Tibial artery (tissue), 4 donors: ENCODE data around the gene FOXO6.

Experiments used
- DNase-seq, 2 donors: peaks; one replicate each; pipeline ENCODE4 v3.0.0-alpha.2; 2019
- H3K27ac ChIP-seq, 2 donors: fragments of 200-600 bp; sonication (generic) in 1 of 2; 1 replicate in 1 of 2; 2 replicates in 1 of 2; pipeline ENCODE4 v1.5.1; 2018 to 2019; ENCODE audit warnings: mild to moderate bottlenecking in 1 of 2
- H3K27me3 ChIP-seq, 2 donors: fragments of 200-600 bp; sonication (generic) in 1 of 2; one replicate each; pipeline versions ENCODE4 v1.5.1 to v1.6.0; 2016 to 2019
- H3K36me3 ChIP-seq, 3 donors: fragments of 200-600 bp; sonication (generic) in 2 of 3; one replicate each; pipeline ENCODE4 v1.5.1; 2016 to 2019; ENCODE audit warnings: mild to moderate bottlenecking in 2 of 3
- H3K4me1 ChIP-seq, 4 donors: fragments of 200-600 bp; sonication (generic) in 2 of 4; 1 replicate in 3 of 4; 2 replicates in 1 of 4; pipeline ENCODE4 v1.5.1; 2016 to 2019
- H3K4me3 ChIP-seq, 2 donors: fragments of 200-600 bp; sonication (generic) in 1 of 2; 1 replicate in 1 of 2; 2 replicates in 1 of 2; pipeline ENCODE4 v1.5.1; 2018 to 2019; ENCODE audit warnings: mild to moderate bottlenecking in 2 of 2
- H3K9me3 ChIP-seq, 3 donors: fragments of 200-600 bp; sonication (generic) in 1 of 3; one replicate each; pipeline ENCODE4 v1.5.1; 2016 to 2019
- intact Hi-C: fragments of 100-400 bp; cut with DNase I; formaldehyde crosslinking; loops from one replicate; pipeline ENCODE4 v1.15.0; 2023; ENCODE audit warnings: low total_unique reads
- TF ChIP-seq, protein P1 (sequence below), 2 experiments: fragments of 200-600 bp in 1 of 2; fragments of 450-650 bp in 1 of 2; IDR thresholded peaks; one replicate each; pipeline ENCODE4 v1.5.1; 2017 to 2019; ENCODE audit warnings: antibody characterized with exemption in 2 of 2, mild to moderate bottlenecking in 1 of 2, moderate library complexity in 1 of 2

FOXO6 gene

DNA sequence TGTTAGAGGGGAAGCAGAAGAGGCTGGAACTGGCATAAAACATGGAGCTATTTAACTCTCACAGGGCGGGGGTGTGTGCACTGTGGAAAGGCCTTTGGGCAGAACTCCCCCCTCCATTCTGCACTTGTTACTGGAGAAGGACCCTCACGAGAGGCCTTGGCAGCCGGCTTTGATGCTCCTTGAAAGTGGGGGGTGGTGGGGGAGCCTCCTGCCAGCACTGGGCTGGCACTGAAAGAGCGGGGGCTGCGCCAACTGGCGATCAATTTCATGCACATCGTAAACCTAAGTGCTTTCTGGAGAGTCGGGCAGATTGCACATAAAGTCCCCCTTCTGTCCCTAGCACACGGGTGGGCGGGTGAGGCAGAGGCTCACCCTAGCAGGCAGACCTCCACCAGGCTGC is 28.9 kb downstream of the FOXO6 start:
- H3K4me3 ChIP-seq: no peak overlapping the region
- H3K4me1 ChIP-seq: peaks cover 0 to 28% (median 17%) of the 10 kb centered on the region in 4 donors
- H3K9me3 ChIP-seq: no peaks in the 10 kb centered on the region
- intact Hi-C loops: no loop called here
- no peak overlapping the region for H3K27ac ChIP-seq
- TF ChIP-seq, protein P1, sequence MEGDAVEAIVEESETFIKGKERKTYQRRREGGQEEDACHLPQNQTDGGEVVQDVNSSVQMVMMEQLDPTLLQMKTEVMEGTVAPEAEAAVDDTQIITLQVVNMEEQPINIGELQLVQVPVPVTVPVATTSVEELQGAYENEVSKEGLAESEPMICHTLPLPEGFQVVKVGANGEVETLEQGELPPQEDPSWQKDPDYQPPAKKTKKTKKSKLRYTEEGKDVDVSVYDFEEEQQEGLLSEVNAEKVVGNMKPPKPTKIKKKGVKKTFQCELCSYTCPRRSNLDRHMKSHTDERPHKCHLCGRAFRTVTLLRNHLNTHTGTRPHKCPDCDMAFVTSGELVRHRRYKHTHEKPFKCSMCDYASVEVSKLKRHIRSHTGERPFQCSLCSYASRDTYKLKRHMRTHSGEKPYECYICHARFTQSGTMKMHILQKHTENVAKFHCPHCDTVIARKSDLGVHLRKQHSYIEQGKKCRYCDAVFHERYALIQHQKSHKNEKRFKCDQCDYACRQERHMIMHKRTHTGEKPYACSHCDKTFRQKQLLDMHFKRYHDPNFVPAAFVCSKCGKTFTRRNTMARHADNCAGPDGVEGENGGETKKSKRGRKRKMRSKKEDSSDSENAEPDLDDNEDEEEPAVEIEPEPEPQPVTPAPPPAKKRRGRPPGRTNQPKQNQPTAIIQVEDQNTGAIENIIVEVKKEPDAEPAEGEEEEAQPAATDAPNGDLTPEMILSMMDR (IDR thresholded peaks at IDR 0.05): no peak
- peaks cover 0 to 12% of the 10 kb centered on the region in 2 donors for H3K27me3 ChIP-seq
- H3K36me3 ChIP-seq: no peaks in the 10 kb centered on the region
- no peak for DNase-seq

- Histone ChIP-seq H3K27ac (no peak overlapping the region), H3K36me3 (no peaks in the 10 kb centered on the region), H3K27me3 (peaks cover 0 to 12% of the 10 kb centered on the region in 2 donors), H3K9me3 (no peaks in the 10 kb centered on the region), H3K4me3 (no peak overlapping the region), H3K4me1 (peaks cover 0 to 24% (median 17%) of the 10 kb centered on the region in 4 donors)
- TF ChIP-seq, protein P1 (IDR thresholded peaks at IDR 0.05): no peak
- no peak for DNase-seq
- intact Hi-C loops: no loop called here
Observed at GRCh38 chr1:41390573-41390972, 29.3 kb downstream of the FOXO6 start.

DNA sequence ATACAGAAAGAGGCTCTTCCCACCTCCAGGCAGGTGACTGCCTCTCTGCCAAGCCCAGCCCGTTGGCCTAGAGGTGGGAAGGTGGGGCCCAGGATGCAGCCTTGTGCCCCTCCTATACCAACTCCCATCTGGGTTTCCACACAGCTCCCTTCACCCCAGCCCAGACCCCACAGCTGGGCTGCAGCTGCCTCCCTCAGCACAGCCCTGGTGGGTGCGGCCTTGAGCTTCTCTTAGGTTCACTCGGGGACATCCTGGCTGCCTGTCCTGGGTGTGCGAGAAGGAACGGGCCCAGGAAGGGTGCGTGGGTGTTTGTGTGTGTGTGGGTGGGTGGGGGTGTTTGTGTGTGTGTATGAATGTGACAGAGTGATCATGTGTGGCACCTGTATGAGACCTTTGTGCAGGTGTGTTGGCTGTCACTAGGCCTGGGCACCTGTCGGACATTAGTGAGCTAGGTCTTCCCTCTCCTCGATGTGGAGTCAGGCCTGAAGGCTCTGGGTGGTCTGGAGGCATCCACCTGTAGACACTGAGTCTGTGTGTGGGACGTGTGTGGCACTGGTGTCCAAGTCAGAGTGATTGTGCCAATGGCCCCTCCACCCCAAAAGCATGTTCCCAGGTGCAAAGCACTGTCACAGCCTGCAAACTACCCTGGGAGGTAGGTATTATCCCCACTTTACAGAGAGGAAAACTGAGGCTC is 30.7 kb downstream of the FOXO6 start:
- Histone ChIP-seq H3K4me1 (peaks cover 0 to 18% (median 16%) of the 10 kb centered on the region in 4 donors), H3K27me3 (peaks cover 0 to 12% of the 10 kb centered on the region in 2 donors), H3K27ac (no peak overlapping the region), H3K36me3 (no peaks in the 10 kb centered on the region), H3K9me3 (no peaks in the 10 kb centered on the region), H3K4me3 (no peak overlapping the region)
- DNase-seq: no peak
- TF ChIP-seq, protein P1 (IDR thresholded peaks at IDR 0.05): no peak
- intact Hi-C loops: no loop called here

DNA sequence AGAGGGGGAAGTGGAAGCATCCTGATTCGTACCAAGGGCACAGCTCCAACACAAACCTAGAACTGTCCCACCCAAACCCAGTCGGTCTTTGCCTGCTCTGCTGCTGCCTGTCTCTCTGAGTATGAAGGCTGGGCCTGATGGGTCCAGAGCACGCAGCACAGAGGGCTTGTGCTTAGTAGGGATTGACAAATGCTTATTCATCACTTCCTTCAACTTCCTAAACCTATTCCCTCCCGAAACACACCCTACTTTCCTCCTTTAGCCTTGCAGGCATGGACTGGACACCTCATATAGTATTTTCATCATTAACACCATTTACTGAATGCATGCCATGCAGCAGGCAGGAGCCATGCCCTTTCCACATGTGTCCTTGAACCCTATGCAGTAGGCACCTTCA is 31.3 kb downstream of the FOXO6 start:
- Histone ChIP-seq H3K27me3 (peaks cover 0 to 12% of the 10 kb centered on the region in 2 donors), H3K4me1 (peaks cover 0 to 13% (median 12%) of the 10 kb centered on the region in 4 donors), H3K9me3 (no peaks in the 10 kb centered on the region), H3K27ac (no peak overlapping the region), H3K36me3 (no peaks in the 10 kb centered on the region), H3K4me3 (no peak overlapping the region)
- DNase-seq: no peak
- intact Hi-C loops: no loop called here
- TF ChIP-seq, protein P1 (IDR thresholded peaks at IDR 0.05): no peak

DNA sequence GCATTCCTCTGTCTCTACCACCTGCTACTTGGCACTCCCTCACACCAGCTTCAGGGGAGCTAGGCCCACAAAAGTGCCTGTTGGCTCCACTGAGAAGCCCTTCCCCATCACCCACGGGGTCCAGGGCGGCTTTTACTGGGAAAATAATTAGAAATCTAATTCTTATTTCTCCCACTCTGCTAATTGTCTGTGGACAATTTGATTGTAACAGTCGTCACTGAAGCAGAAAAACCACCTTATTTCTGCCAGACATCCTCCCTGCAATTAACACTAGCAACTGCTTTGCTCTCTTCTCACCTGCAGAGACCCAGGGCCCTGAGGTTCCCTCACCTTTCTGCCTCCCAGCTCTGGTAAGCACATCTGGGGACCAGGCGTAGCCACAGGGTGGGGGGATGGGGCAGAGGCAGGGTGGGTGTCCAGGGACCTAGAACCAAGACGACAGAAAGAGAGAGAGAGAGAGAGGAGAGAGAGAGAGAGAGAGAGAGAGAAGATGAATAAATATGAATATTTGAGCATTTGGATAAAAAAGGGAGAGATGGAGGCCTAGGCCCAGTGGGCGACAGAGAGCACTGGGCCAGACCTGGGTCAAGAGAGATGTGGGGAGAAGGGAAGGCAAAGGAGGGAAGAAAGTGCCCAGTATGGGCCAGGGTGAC is 32.6 kb downstream of the FOXO6 start:
- no peaks in the 10 kb centered on the region for H3K9me3 ChIP-seq
- H3K4me1 ChIP-seq: peaks cover 0 to 3% (median 2%) of the 10 kb centered on the region in 4 donors
- TF ChIP-seq, protein P1 (IDR thresholded peaks at IDR 0.05): no peak
- H3K4me3 ChIP-seq: no peak overlapping the region
- intact Hi-C loops: no loop called here
- no peaks in the 10 kb centered on the region for H3K36me3 ChIP-seq
- no peak for DNase-seq
- H3K27ac ChIP-seq: no peak overlapping the region
- H3K27me3 ChIP-seq: peaks cover 0 to 12% of the 10 kb centered on the region in 2 donors
